SK-N-SH treated with all-trans-retinoic acid at 6 μM for 48 hours (cell line): ENCODE results near the gene BAIAP3.

ENCODE experiments used
- ATAC-seq: fragments of 200-7000 bp; cut with Tn5 transposase; 3 replicates; pipeline ENCODE4 v1.9.1; 2020; ENCODE audit warnings: mild to moderate bottlenecking, moderate library complexity
- ARNTL ChIP-seq: fragments of 450-650 bp; formaldehyde crosslinking; IDR thresholded peaks from 2 replicates; pipeline ENCODE4 v1.5.0; 2020; ENCODE audit warnings: low read depth, mild to moderate bottlenecking, moderate library complexity, borderline replicate concordance
- BACH2 ChIP-seq: fragments of 250-450 bp; sonication (Bioruptor Pico); IDR thresholded peaks from 2 replicates; pipeline ENCODE4 v1.9.0; 2021; ENCODE audit warnings: mild to moderate bottlenecking, borderline replicate concordance
- CSDC2 ChIP-seq: fragments of 250-450 bp; sonication (Bioruptor Pico); IDR thresholded peaks from 2 replicates; pipeline ENCODE4 v1.5.0; 2020; ENCODE audit warnings: mild to moderate bottlenecking, moderate library complexity
- ESRRG ChIP-seq: fragments of 250-450 bp; sonication (Bioruptor Pico); IDR thresholded peaks from 2 replicates; pipeline ENCODE4 v1.6.1; 2021; ENCODE audit warnings: mild to moderate bottlenecking
- OSR1 ChIP-seq: fragments of 250-450 bp; sonication (Bioruptor Pico); IDR thresholded peaks from 2 replicates; pipeline ENCODE4 v1.8.0; 2022; ENCODE audit warnings: moderate library complexity, mild to moderate bottlenecking, inconsistent platforms
- PATZ1 ChIP-seq: fragments of 250-450 bp; sonication (Bioruptor Pico); IDR thresholded peaks from 2 replicates; pipeline ENCODE4 v1.8.0; 2020; ENCODE audit warnings: mild to moderate bottlenecking, moderate library complexity, borderline replicate concordance
- PPARA ChIP-seq: fragments of 250-450 bp; sonication (Bioruptor Pico); IDR thresholded peaks from 2 replicates; pipeline ENCODE4 v1.5.0; 2020; ENCODE audit warnings: mild to moderate bottlenecking, borderline replicate concordance
- RARB ChIP-seq: fragments of 250-450 bp; sonication (Bioruptor Pico); IDR thresholded peaks from 2 replicates; pipeline ENCODE4 v1.8.0; 2021; ENCODE audit warnings: mild to moderate bottlenecking, moderate library complexity
- SNAI2 ChIP-seq: fragments of 250-450 bp; sonication (Bioruptor Pico); IDR thresholded peaks from 2 replicates; pipeline ENCODE4 v1.5.0; 2020; ENCODE audit warnings: mild to moderate bottlenecking, moderate library complexity
- TCF4 ChIP-seq: fragments of 250-450 bp; sonication (Bioruptor Pico); IDR thresholded peaks from 2 replicates; pipeline ENCODE4 v1.8.0; 2021; ENCODE audit warnings: mild to moderate bottlenecking, moderate library complexity, borderline replicate concordance
- TSHZ2 ChIP-seq: fragments of 250-450 bp; sonication (Bioruptor Pico); IDR thresholded peaks from 2 replicates; pipeline ENCODE4 v1.5.0; 2020; ENCODE audit warnings: mild to moderate bottlenecking, moderate library complexity
- ZC3H10 ChIP-seq: fragments of 250-450 bp; sonication (Bioruptor Pico); IDR thresholded peaks from 2 replicates; pipeline ENCODE4 v1.5.1; 2021; ENCODE audit warnings: mild to moderate bottlenecking, moderate library complexity
- ZFP3 ChIP-seq: fragments of 250-450 bp; sonication (Bioruptor Pico); IDR thresholded peaks from 2 replicates; pipeline ENCODE4 v1.5.0; 2020; ENCODE audit warnings: mild to moderate bottlenecking, moderate library complexity
- ZFP30 ChIP-seq: fragments of 450-650 bp; formaldehyde crosslinking; IDR thresholded peaks from 2 replicates; pipeline ENCODE4 v1.5.0; 2022; ENCODE audit warnings: mild to moderate bottlenecking, moderate library complexity
- ZNF70 ChIP-seq: fragments of 450-650 bp; formaldehyde crosslinking; IDR thresholded peaks from 2 replicates; pipeline ENCODE4 v1.5.0; 2020; ENCODE audit warnings: mild to moderate bottlenecking, moderate library complexity
- ZNF8 ChIP-seq: fragments of 450-650 bp; formaldehyde crosslinking; IDR thresholded peaks from 2 replicates; pipeline ENCODE4 v1.5.0; 2020; ENCODE audit warnings: mild to moderate bottlenecking, moderate library complexity
- TF ChIP-seq, protein P1 (sequence below): fragments of 250-450 bp; sonication (Bioruptor Pico); IDR thresholded peaks from 2 replicates; pipeline ENCODE4 v1.8.0; 2021; ENCODE audit warnings: low read depth, mild to moderate bottlenecking, moderate library complexity, borderline replicate concordance
- TF ChIP-seq, protein P2 (sequence below): fragments of 250-450 bp; sonication (Bioruptor Pico); IDR thresholded peaks from 2 replicates; pipeline ENCODE4 v1.5.1; 2021; ENCODE audit warnings: mild to moderate bottlenecking, moderate library complexity
- TF ChIP-seq, protein P3 (sequence below): fragments of 250-450 bp; sonication (Bioruptor Pico); IDR thresholded peaks from 2 replicates; pipeline ENCODE4 v1.5.1; 2020; ENCODE audit warnings: low read depth, mild to moderate bottlenecking, moderate library complexity

Gene BAIAP3

GRCh38 chr16:1351215-1351581, 17.8 kb downstream of the BAIAP3 start:
- ATAC-seq: peak; percentile 2; the same call in 1 of the 3 replicates

DNA sequence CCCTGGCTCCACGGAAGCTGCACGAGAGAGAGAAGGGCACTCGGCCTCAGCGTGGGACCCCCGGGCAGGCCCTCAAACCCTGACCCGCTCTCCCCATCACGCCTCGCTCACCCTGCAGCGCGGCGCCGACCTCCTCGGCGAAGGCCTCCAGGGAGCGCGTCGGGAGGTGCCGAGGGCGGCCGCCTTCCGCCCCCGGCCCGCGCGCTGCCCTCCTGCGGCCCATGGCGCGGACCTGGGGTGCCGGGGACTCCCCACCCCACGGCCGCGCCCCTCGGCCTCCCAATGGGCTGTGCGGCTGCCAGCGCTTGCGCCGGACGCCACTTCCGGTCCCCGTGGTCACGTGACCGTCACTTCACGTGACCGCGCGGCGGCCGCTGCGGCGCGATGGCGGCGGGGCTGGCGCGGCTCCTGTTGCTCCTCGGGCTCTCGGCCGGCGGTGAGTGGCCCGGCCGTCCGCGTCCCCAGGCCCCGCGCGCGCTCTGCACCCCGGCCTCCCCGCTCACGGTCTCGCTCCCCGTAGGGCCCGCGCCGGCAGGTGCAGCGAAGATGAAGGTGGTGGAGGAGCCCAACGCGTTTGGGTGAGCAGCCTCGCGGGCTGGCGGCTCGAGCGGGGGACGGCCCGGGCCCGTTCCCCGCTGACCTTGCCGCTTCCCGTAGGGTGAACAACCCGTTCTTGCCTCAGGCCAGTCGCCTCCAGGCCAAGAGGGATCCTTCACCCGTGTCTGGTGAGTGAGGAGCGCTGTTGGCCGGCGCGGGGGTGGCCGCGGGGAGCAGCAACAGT, 18.3 kb downstream of the BAIAP3 start, which contains the start of the genes GNPTG and TSR3:
TSS of gene GNPTG (plus strand) at position 350 of the 781 bp plus-strand sequence. CDS start at position 385, 35 bp downstream.
TSS of gene TSR3 (minus strand) at position 297 of the 781 bp plus-strand sequence. CDS start at position 223, 74 bp downstream.
- TF ChIP-seq TSHZ2: 0 out of 2 replicates have a peak, but pooled peaks have one; percentile 44
- TF ChIP-seq SNAI2 (CRISPR knock-in tag): 0 out of 2 replicates have a peak, but pooled peaks have one; percentile 25
- TF ChIP-seq, protein P1, sequence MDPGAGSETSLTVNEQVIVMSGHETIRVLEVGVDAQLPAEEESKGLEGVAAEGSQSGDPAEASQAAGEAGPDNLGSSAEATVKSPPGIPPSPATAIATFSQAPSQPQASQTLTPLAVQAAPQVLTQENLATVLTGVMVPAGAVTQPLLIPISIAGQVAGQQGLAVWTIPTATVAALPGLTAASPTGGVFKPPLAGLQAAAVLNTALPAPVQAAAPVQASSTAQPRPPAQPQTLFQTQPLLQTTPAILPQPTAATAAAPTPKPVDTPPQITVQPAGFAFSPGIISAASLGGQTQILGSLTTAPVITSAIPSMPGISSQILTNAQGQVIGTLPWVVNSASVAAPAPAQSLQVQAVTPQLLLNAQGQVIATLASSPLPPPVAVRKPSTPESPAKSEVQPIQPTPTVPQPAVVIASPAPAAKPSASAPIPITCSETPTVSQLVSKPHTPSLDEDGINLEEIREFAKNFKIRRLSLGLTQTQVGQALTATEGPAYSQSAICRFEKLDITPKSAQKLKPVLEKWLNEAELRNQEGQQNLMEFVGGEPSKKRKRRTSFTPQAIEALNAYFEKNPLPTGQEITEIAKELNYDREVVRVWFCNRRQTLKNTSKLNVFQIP (CRISPR knock-in tag): no peak
- peak; percentile 64 for TF ChIP-seq ZFP3 (CRISPR knock-in tag)

More at GRCh38 chr16:1351215-1351581, 17.8 kb downstream of the BAIAP3 start:
- TF ChIP-seq ZFP3 (CRISPR knock-in tag): no peak
- TF ChIP-seq CSDC2 (CRISPR knock-in tag): no peak
- no peak for TF ChIP-seq ZC3H10 (CRISPR knock-in tag)
- no peak for TF ChIP-seq ARNTL (CRISPR knock-in tag)
- TF ChIP-seq ZFP30 (CRISPR knock-in tag): no peak
- TF ChIP-seq TSHZ2: no peak
- TF ChIP-seq TCF4 (CRISPR knock-in tag): no peak
- TF ChIP-seq, protein P2, sequence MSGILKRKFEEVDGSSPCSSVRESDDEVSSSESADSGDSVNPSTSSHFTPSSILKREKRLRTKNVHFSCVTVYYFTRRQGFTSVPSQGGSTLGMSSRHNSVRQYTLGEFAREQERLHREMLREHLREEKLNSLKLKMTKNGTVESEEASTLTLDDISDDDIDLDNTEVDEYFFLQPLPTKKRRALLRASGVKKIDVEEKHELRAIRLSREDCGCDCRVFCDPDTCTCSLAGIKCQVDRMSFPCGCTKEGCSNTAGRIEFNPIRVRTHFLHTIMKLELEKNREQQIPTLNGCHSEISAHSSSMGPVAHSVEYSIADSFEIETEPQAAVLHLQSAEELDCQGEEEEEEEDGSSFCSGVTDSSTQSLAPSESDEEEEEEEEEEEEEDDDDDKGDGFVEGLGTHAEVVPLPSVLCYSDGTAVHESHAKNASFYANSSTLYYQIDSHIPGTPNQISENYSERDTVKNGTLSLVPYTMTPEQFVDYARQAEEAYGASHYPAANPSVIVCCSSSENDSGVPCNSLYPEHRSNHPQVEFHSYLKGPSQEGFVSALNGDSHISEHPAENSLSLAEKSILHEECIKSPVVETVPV: no peak
- TF ChIP-seq OSR1 (CRISPR knock-in tag): no peak
- no peak for TF ChIP-seq PATZ1
- TF ChIP-seq SNAI2 (CRISPR knock-in tag): no peak
- TF ChIP-seq, protein P3, sequence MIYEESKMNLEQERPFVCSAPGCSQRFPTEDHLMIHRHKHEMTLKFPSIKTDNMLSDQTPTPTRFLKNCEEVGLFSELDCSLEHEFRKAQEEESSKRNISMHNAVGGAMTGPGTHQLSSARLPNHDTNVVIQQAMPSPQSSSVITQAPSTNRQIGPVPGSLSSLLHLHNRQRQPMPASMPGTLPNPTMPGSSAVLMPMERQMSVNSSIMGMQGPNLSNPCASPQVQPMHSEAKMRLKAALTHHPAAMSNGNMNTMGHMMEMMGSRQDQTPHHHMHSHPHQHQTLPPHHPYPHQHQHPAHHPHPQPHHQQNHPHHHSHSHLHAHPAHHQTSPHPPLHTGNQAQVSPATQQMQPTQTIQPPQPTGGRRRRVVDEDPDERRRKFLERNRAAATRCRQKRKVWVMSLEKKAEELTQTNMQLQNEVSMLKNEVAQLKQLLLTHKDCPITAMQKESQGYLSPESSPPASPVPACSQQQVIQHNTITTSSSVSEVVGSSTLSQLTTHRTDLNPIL (CRISPR knock-in tag): no peak
- TF ChIP-seq BACH2: no peak
- no peak for TF ChIP-seq ESRRG
- TF ChIP-seq RARB (CRISPR knock-in tag): no peak
- TF ChIP-seq PPARA (CRISPR knock-in tag): no peak
- TF ChIP-seq ZNF70 (CRISPR knock-in tag): no peak
- no peak for TF ChIP-seq ZNF8

More for the DNA sequence above, 18.3 kb downstream of the BAIAP3 start, which contains the start of the genes GNPTG and TSR3:
- ATAC-seq: peak; percentile 59
